Measurements from ENCODE around the gene ZBTB8A. TPM values are rescaled to one million over a fixed set of nuclear protein-coding genes. Genes with fewer than 3 reads are reported as not detected.
"Not testable (repeated sequence)": the region's sequence is repeated elsewhere in the genome, so short reads cannot be mapped to it uniquely, and the experiment has no call there.

ZBTB8A gene
- total RNA-seq, 2 experiments from 2014 or later: 0.29 to 0.54 TPM

DNA sequence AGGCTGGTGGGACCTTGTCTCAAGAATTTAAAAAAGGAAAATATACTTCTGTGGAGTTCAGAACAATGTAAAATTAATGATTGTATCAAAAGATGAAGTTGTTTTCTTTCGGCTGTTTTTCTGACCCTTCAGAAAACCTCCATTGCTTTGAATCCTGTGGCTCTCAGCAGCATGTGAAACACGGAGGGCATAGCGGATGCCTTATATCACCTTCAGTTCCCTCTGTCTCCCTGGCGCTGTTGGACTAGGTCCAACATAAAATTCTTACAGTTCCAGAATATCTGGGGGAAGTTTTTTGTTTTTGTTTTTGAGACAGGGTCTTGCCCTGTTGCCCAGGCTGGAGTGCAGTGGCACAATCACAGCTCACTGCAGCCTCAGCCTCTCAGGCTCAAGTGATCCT, 7.4 kb downstream of the ZBTB8A start:
- intact Hi-C loops (cut with micrococcal nuclease; ENCODE audit: unreplicated experiment): no loop called here
- H4K20me1 ChIP-seq (ENCODE audit: insufficient read depth, low read length): no peaks in the 10 kb centered on the region
- no peak for DNase-seq (ENCODE audit: low spot score)
- H3K4me3 ChIP-seq (ENCODE audit: low read depth, low read length, poor library complexity, severe bottlenecking): no peak overlapping the region
- no peaks in the 10 kb centered on the region for H3K9me2 ChIP-seq (ENCODE audit: insufficient read depth, low read length)
- H3K79me2 ChIP-seq (ENCODE audit: insufficient read depth, low read depth, low read length): no peaks in the 10 kb centered on the region
- H3K9me3 ChIP-seq (ENCODE audit: low read length): no peaks in the 10 kb centered on the region
- H2AFZ ChIP-seq (ENCODE audit: low read length): no peak overlapping the region
- no peaks in the 10 kb centered on the region for H3K36me3 ChIP-seq (ENCODE audit: insufficient read depth, low read length)
- H3K4me1 ChIP-seq (ENCODE audit: insufficient read depth, low read length, poor library complexity, severe bottlenecking): no peaks in the 10 kb centered on the region
- ChIA-PET POLR2A (no interaction called here), CTCF (ENCODE audit: unreplicated experiment) (no interaction called here)
- TF ChIP-seq, protein P1, sequence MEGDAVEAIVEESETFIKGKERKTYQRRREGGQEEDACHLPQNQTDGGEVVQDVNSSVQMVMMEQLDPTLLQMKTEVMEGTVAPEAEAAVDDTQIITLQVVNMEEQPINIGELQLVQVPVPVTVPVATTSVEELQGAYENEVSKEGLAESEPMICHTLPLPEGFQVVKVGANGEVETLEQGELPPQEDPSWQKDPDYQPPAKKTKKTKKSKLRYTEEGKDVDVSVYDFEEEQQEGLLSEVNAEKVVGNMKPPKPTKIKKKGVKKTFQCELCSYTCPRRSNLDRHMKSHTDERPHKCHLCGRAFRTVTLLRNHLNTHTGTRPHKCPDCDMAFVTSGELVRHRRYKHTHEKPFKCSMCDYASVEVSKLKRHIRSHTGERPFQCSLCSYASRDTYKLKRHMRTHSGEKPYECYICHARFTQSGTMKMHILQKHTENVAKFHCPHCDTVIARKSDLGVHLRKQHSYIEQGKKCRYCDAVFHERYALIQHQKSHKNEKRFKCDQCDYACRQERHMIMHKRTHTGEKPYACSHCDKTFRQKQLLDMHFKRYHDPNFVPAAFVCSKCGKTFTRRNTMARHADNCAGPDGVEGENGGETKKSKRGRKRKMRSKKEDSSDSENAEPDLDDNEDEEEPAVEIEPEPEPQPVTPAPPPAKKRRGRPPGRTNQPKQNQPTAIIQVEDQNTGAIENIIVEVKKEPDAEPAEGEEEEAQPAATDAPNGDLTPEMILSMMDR (conservative IDR thresholded peaks at IDR 0.05; ENCODE audit: low read length): no peak
- TF ChIP-seq EZH2phosphoT487 (IDR thresholded peaks at IDR 0.05; ENCODE audit: borderline replicate concordance, low read depth, low read length): no peak
- no peak overlapping the region for H3K27ac ChIP-seq (ENCODE audit: low read depth, low read length, poor library complexity, severe bottlenecking)
- no TSS peak for BruUV-seq (replicated peaks)
- H3K4me2 ChIP-seq (ENCODE audit: low read length): no peak overlapping the region

- Histone ChIP-seq H3K9me2 (ENCODE audit: insufficient read depth, low read length) (no peaks in the 10 kb centered on the region), H3K79me2 (ENCODE audit: insufficient read depth, low read depth, low read length) (no peaks in the 10 kb centered on the region), H3K4me3 (ENCODE audit: low read depth, low read length, poor library complexity, severe bottlenecking) (no peak overlapping the region), H3K9me3 (ENCODE audit: low read length) (no peaks in the 10 kb centered on the region), H4K20me1 (ENCODE audit: insufficient read depth, low read length) (no peaks in the 10 kb centered on the region), H2AFZ (ENCODE audit: low read length) (no peak overlapping the region), H3K36me3 (ENCODE audit: insufficient read depth, low read length) (no peaks in the 10 kb centered on the region), H3K27ac (ENCODE audit: low read depth, low read length, poor library complexity, severe bottlenecking) (no peak overlapping the region), H3K4me1 (ENCODE audit: insufficient read depth, low read length, poor library complexity, severe bottlenecking) (no peaks in the 10 kb centered on the region), H3K4me2 (ENCODE audit: low read length) (no peak overlapping the region)
- DNase-seq (ENCODE audit: low spot score): no peak
- intact Hi-C loops (cut with micrococcal nuclease; ENCODE audit: unreplicated experiment): no loop called here
- no TSS peak for BruUV-seq (replicated peaks)
- POLR2A ChIA-PET: no interaction called here
- TF ChIP-seq EZH2phosphoT487 (IDR thresholded peaks at IDR 0.05; ENCODE audit: borderline replicate concordance, low read depth, low read length): no peak
- TF ChIP-seq, protein P1 (conservative IDR thresholded peaks at IDR 0.05; ENCODE audit: low read length): no peak
- CTCF ChIA-PET (ENCODE audit: unreplicated experiment): no interaction called here
Observed at GRCh38 chr1:32549616-32550015, 10.4 kb downstream of the ZBTB8A start.

DNA sequence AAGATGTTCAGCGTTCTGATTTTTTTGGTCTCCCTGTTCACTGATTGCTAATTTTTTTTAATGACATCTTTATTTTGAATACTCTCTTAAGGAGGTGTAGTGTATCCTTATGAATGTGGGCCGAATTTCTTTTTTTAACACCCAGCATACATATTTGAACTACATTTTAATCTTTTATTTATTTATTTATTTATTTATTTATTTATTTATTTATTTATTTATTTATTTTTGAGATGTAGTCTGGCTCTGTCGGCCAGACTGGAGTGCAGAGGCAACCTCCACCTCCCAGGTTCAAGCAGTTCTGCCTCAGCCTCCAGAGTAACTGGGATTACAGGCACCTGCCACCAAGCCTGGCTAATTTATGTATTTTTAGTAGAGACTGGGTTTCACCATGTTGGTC, 15.1 kb downstream of the ZBTB8A start:
- H3K4me1 ChIP-seq (ENCODE audit: insufficient read depth, low read length, poor library complexity, severe bottlenecking): no peaks in the 10 kb centered on the region
- H3K27ac ChIP-seq (ENCODE audit: low read depth, low read length, poor library complexity, severe bottlenecking): no peak overlapping the region
- H3K4me3 ChIP-seq (ENCODE audit: low read depth, low read length, poor library complexity, severe bottlenecking): no peak overlapping the region
- no peak for TF ChIP-seq EZH2phosphoT487 (IDR thresholded peaks at IDR 0.05; ENCODE audit: borderline replicate concordance, low read depth, low read length)
- H3K9me2 ChIP-seq (ENCODE audit: insufficient read depth, low read length): no peaks in the 10 kb centered on the region
- intact Hi-C loops (cut with micrococcal nuclease; ENCODE audit: unreplicated experiment): no loop called here
- H3K79me2 ChIP-seq (ENCODE audit: insufficient read depth, low read depth, low read length): no peaks in the 10 kb centered on the region
- no TSS peak for BruUV-seq (replicated peaks)
- POLR2A ChIA-PET: no interaction called here
- H3K36me3 ChIP-seq (ENCODE audit: insufficient read depth, low read length): no peaks in the 10 kb centered on the region
- H3K4me2 ChIP-seq (ENCODE audit: low read length): no peak overlapping the region
- no peak for DNase-seq (ENCODE audit: low spot score)
- CTCF ChIA-PET (ENCODE audit: unreplicated experiment): no interaction called here
- no peaks in the 10 kb centered on the region for H3K9me3 ChIP-seq (ENCODE audit: low read length)
- no peaks in the 10 kb centered on the region for H4K20me1 ChIP-seq (ENCODE audit: insufficient read depth, low read length)
- no peak overlapping the region for H2AFZ ChIP-seq (ENCODE audit: low read length)

DNA sequence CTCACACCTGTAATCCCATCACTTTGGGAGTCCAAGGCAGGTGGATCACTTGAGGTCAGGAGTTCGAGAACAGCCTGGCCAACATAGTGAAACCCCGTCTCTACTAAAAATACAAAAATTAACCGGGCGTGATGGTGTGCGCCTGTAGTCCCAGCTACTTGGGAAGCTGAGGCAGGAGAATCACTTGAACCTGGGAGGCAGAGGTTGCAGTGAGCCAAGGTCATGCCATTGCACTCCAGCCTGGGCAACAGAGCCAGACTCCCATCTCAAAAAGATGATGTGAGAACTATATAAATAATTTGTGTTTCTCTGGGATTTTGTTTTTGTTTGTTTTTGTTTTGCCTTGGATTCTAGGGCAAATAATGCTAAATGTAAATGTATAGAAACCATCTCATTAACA, 17.8 kb downstream of the ZBTB8A start:
- H3K4me2 ChIP-seq (ENCODE audit: low read length); POLR2A ChIA-PET; H4K20me1 ChIP-seq (ENCODE audit: insufficient read depth, low read length); H3K79me2 ChIP-seq (ENCODE audit: insufficient read depth, low read depth, low read length); H3K4me1 ChIP-seq (ENCODE audit: insufficient read depth, low read length, poor library complexity, severe bottlenecking); intact Hi-C loops (cut with micrococcal nuclease; ENCODE audit: unreplicated experiment); H2AFZ ChIP-seq (ENCODE audit: low read length); BruUV-seq (replicated peaks); H3K9me3 ChIP-seq (ENCODE audit: low read length); H3K27ac ChIP-seq (ENCODE audit: low read depth, low read length, poor library complexity, severe bottlenecking); H3K9me2 ChIP-seq (ENCODE audit: insufficient read depth, low read length); H3K36me3 ChIP-seq (ENCODE audit: insufficient read depth, low read length); CTCF ChIA-PET (ENCODE audit: unreplicated experiment); H3K4me3 ChIP-seq (ENCODE audit: low read depth, low read length, poor library complexity, severe bottlenecking); DNase-seq (ENCODE audit: low spot score): not testable (repeated sequence)
